ENCODE data around the gene C2. TPM values are rescaled to one million over a fixed set of nuclear protein-coding genes. Genes with fewer than 3 reads are reported as not detected.

The C2 gene
- total and polyA plus RNA-seq, 2 donors (not counting 1 experiment from before 2014, with no cell fraction given), result 0.28 to 3.4 TPM

GRCh38 chr6:31961616-31962015 lies 34.1 kb downstream of the C2 start:
- POLR2A ChIA-PET, result no interaction called here
- no peak overlapping the region for H3K4me3 ChIP-seq (ENCODE audit: control extremely low read depth in 1 of 5, extremely low read depth in 1 of 5, insufficient read depth in 1 of 5, low read depth in 2 of 5, low read length in 4 of 5)
- DNase-seq (no peak), ATAC-seq (ENCODE audit: low read depth) (no peak)
- no peak overlapping the region for H3K9ac ChIP-seq (ENCODE audit: low read length)
- no peaks in the 10 kb centered on the region for H3K9me3 ChIP-seq (ENCODE audit: control extremely low read depth in 1 of 3, control insufficient read depth in 2 of 3, insufficient read depth in 1 of 3, low read length in 2 of 3)
- H3K36me3 ChIP-seq (replicated peaks in 1 of 2; ENCODE audit: control extremely low read depth in 1 of 2, control insufficient read depth in 1 of 2, extremely low read depth in 1 of 2, insufficient read depth in 2 of 2, low read length in 1 of 2), result peaks cover 3 to 63% of the 10 kb centered on the region in 2 experiments
- intact Hi-C loops (cut with micrococcal nuclease), result no loop called here
- no peaks in the 10 kb centered on the region for H3K27me3 Mint-ChIP-seq
- H3K4me3 Mint-ChIP-seq, result no peak overlapping the region
- CTCF ChIA-PET, result no interaction called here
- 99% methylated on average over 10 of the region's 12 CpGs for WGBS (ENCODE audit: insufficient coverage)
- peaks cover 16 to 23% of the 10 kb centered on the region in 2 donors for H3K4me1 ChIP-seq (ENCODE audit: control insufficient read depth in 2 of 2, insufficient read depth in 2 of 2, low read length in 2 of 2)
- peaks cover 30% of the 10 kb centered on the region for H3K4me1 Mint-ChIP-seq
- H4K20me1 ChIP-seq (ENCODE audit: control insufficient read depth, insufficient read depth, low read length, poor library complexity, severe bottlenecking), result no peaks in the 10 kb centered on the region
- no peak overlapping the region for H3K4me2 ChIP-seq (replicated peaks; ENCODE audit: low read depth, low read length, poor library complexity, severe bottlenecking)
- H3K27ac ChIP-seq (ENCODE audit: low read length in 2 of 2), result no peak overlapping the region
- no peaks in the 10 kb centered on the region for H3K9me3 Mint-ChIP-seq (ENCODE audit: insufficient read depth)
- TF ChIP-seq EZH2 (IDR thresholded peaks at IDR 0.05; ENCODE audit: borderline replicate concordance, insufficient read depth, low read depth, low read length, poor library complexity, severe bottlenecking), result no peak
- TF ChIP-seq CTCF (IDR thresholded peaks at IDR 0.05), result no peak
- H3K27me3 ChIP-seq (replicated peaks in 1 of 4; ENCODE audit: control extremely low read depth in 1 of 4, control insufficient read depth in 3 of 4, insufficient read depth in 4 of 4, low read length in 3 of 4), result no peaks in the 10 kb centered on the region
- peaks cover 44% of the 10 kb centered on the region for H3K79me2 ChIP-seq (ENCODE audit: control insufficient read depth, insufficient read depth, low read length)
- no peak overlapping the region for H3K27ac Mint-ChIP-seq
- no peak overlapping the region for H2AFZ ChIP-seq (ENCODE audit: insufficient read depth, low read depth, low read length, poor library complexity, severe bottlenecking)

DNA sequence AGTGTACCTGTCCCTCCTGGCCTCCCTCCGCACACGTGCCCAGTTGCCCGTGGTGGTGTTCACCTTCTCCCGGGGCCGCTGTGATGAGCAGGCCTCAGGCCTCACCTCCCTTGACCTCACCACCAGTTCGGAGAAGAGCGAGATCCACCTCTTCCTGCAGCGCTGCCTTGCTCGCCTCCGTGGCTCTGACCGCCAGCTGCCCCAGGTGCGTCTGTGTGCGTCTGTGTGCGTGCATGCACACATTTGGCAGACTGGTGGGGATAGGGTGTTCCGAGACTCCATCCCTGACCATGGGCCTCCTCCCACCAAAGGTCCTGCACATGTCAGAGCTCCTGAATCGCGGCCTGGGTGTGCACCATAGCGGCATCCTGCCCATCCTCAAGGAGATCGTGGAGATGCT lies 36.4 kb downstream of the C2 start:
- Histone ChIP-seq H3K9ac (ENCODE audit: low read length) (no peak overlapping the region), H3K4me1 (ENCODE audit: control insufficient read depth in 2 of 2, insufficient read depth in 2 of 2, low read length in 2 of 2) (peaks cover 8 to 12% of the 10 kb centered on the region in 2 donors), H3K79me2 (ENCODE audit: control insufficient read depth, insufficient read depth, low read length) (peaks cover 29% of the 10 kb centered on the region), H3K4me3 (ENCODE audit: control extremely low read depth in 1 of 5, extremely low read depth in 1 of 5, insufficient read depth in 1 of 5, low read depth in 2 of 5, low read length in 4 of 5) (no peak overlapping the region), H3K27ac (ENCODE audit: low read length in 2 of 2) (no peak overlapping the region), H3K36me3 (replicated peaks in 1 of 2; ENCODE audit: control extremely low read depth in 1 of 2, control insufficient read depth in 1 of 2, extremely low read depth in 1 of 2, insufficient read depth in 2 of 2, low read length in 1 of 2) (peaks cover 5 to 76% of the 10 kb centered on the region in 2 experiments), H3K27me3 (replicated peaks in 1 of 4; ENCODE audit: control extremely low read depth in 1 of 4, control insufficient read depth in 3 of 4, insufficient read depth in 4 of 4, low read length in 3 of 4) (no peaks in the 10 kb centered on the region), H4K20me1 (ENCODE audit: control insufficient read depth, insufficient read depth, low read length, poor library complexity, severe bottlenecking) (no peaks in the 10 kb centered on the region), H2AFZ (ENCODE audit: insufficient read depth, low read depth, low read length, poor library complexity, severe bottlenecking) (no peak overlapping the region), H3K4me2 (replicated peaks; ENCODE audit: low read depth, low read length, poor library complexity, severe bottlenecking) (no peak overlapping the region), H3K9me3 (ENCODE audit: control extremely low read depth in 1 of 3, control insufficient read depth in 2 of 3, insufficient read depth in 1 of 3, low read length in 2 of 3) (no peaks in the 10 kb centered on the region)
- ATAC-seq (ENCODE audit: low read depth) (no peak), DNase-seq (no peak)
- WGBS (ENCODE audit: insufficient coverage), result 95% methylated on average over 13 of the region's 19 CpGs
- Mint-ChIP-seq H3K27ac (no peak overlapping the region), H3K4me3 (no peak overlapping the region), H3K9me3 (ENCODE audit: insufficient read depth) (no peaks in the 10 kb centered on the region), H3K27me3 (no peaks in the 10 kb centered on the region), H3K4me1 (peaks cover 17% of the 10 kb centered on the region)
- CTCF ChIA-PET, result no interaction called here
- TF ChIP-seq CTCF (IDR thresholded peaks at IDR 0.05), result no peak
- TF ChIP-seq EZH2 (IDR thresholded peaks at IDR 0.05; ENCODE audit: borderline replicate concordance, insufficient read depth, low read depth, low read length, poor library complexity, severe bottlenecking), result no peak
- POLR2A ChIA-PET, result interaction anchor here (0.7 kb wide), 1 partner anchor 8 kb away, joined by 3 read pairs; the partner anchor contains the start of gene DXO
- intact Hi-C loops (cut with micrococcal nuclease), result no loop called here

Data from B cell (primary cell).